GM19328 (cell line): ENCODE measurements around the gene KRTAP5-11.
"Not testable (repeated sequence)": the region's sequence is repeated elsewhere in the genome, so short reads cannot be mapped to it uniquely, and the experiment has no call there.

Experiments used
- ATAC-seq: cut with Tn5 transposase; IDR thresholded peaks from one replicate; pipeline ENCODE4 v1.9.1; 2021; ENCODE audit warnings: mild to moderate bottlenecking, moderate library complexity; ENCODE audit not compliant: unreplicated experiment

KRTAP5-11 gene, protein sequence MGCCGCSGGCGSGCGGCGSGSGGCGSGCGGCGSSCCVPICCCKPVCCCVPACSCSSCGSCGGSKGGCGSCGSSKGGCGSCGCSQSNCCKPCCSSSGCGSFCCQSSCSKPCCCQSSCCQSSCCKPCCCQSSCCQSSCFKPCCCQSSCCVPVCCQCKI

GRCh38 chr11:71582309-71582895, at the start of gene KRTAP5-11:
TSS of gene KRTAP5-11 (minus strand) at chr11:71582875. CDS start at chr11:71582837, 38 bp downstream.
- no peak for ATAC-seq

- ATAC-seq: not testable (repeated sequence)
These were observed 48.9 kb upstream of the KRTAP5-11 start for GRCh38 chr11:71631551-71631950.

DNA sequence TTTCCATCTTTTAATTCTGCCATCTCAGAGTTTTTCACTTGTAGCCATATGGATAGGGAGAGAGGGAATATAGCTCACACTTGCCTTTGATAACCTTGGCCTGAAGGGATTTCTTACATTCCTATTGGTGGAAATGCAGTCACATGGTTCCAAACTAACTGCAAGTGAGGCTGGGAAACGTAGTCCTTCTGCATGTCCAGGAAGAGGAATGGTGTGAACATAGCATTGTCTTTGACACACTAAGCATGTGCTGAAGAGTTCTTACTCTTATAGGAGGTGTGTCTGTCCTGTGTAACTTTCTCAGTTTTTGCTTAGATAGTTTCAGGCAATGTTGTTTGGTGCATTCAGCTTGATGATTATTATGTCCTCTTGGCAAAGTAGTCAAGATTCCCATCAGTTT, 47.4 kb upstream of the KRTAP5-11 start:
- not testable (repeated sequence) for ATAC-seq

DNA sequence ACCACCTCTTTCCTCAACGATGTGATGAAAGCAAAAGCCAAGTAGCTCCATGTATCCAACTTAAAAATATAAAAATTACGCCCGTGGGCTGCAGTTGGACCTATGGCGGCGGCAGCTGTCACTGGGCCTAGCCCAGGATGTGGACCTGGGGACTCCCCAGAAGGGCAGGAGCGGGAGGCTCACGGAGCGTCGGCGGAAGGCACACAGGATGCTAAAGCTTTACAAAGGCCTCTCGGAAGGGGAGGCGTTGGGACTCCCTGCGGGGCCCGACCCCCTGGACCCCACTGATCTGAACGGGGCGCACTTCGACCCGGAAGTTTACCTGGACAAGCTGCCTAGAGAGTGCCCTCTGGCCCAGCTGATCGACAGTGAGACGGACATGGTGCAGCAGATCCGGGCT, 46.3 kb upstream of the KRTAP5-11 start:
- ATAC-seq: not testable (repeated sequence)

- ATAC-seq: not testable (repeated sequence)
These were observed 40.6 kb upstream of the KRTAP5-11 start for GRCh38 chr11:71623226-71623625.

- not testable (repeated sequence) for ATAC-seq
These were observed 39.9 kb upstream of the KRTAP5-11 start for GRCh38 chr11:71622561-71622960.

DNA sequence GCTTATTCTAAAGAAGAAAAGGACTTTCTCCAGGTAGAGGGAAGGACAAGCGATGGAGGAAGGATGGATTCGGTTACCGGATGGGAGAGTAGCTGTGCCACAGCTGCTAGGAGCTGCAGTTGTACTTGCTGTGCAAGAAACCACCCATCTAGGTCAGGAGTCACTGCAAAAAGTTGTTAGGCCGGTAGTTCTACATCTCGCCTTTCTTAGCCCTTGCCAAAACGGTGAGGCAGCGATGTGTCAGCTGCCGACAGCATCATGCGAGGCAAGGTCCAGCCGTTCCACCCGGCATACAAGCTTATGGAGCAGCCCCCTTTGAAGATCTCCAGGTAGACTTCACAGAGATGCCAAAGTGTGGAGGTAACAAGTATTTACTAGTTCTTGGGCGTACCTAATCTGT, 32.3 kb upstream of the KRTAP5-11 start:
- not testable (repeated sequence) for ATAC-seq

DNA sequence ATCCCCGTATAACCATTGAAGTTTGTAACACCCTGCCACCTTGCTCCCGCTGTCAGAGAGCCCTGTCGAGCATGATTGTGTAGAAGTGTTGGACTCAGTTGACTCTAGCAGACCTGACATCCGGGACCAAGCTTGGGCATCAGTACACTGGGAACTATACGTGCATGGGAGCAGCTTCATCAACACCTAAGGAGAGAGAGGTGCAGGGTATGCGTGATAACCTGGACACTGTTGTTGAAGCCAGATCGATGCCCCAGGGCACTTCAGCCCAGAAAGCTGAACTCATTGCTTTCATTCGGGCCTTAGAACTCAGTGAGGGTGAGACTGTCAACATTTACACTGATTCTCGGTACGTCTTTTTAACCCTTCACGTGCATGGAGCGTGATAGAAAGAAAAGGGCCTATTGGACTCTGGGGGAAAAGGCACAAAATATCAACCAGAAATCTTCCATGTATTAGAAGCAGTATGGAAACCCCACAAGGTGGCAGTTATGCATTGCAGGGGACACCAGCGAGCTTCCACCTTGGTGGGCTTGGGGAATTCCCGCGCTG, 31.8 kb upstream of the KRTAP5-11 start:
- not testable (repeated sequence) for ATAC-seq

- ATAC-seq: not testable (repeated sequence)
These were observed 31.3 kb upstream of the KRTAP5-11 start for GRCh38 chr11:71613931-71614330.

GRCh38 chr11:71611218-71611910, 28.7 kb upstream of the KRTAP5-11 start:
- ATAC-seq: not testable (repeated sequence)

- not testable (repeated sequence) for ATAC-seq
These were observed 25.6 kb upstream of the KRTAP5-11 start for GRCh38 chr11:71608272-71608671.

DNA sequence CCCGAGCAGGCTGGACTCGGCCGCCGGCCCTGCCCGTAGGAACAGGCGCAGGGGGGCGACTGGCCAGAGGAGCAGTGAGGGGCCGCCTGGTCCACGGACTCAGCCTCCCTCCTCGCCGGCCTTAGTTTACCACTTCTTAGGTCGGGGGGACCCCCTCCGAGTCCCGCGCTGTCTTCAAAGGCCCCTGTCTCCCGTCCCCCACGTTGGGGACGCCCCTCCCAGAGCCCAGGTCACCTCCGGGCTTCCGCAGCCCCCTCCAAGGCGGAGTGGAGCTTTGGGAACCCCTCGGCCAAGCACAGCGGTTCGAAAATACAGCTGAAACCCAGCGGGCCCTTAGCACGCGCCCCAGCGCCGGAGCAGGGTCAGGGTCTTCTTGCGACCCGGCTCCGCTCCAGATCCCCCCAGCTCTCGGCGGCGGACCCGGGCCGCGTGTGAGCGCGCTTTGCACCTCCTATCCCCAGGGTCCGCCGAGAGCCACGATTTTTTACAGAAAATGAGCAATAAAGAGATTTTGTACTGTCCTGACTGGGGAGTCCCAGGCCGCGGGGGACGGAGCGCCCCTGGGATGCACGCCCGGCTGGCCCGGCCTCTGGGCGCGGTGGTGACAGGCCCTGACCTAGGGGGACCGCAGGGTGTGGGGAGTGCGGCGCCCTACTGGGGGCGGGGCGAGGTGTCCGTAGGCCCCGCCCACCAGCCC, 25.0 kb upstream of the KRTAP5-11 start:
- not testable (repeated sequence) for ATAC-seq

DNA sequence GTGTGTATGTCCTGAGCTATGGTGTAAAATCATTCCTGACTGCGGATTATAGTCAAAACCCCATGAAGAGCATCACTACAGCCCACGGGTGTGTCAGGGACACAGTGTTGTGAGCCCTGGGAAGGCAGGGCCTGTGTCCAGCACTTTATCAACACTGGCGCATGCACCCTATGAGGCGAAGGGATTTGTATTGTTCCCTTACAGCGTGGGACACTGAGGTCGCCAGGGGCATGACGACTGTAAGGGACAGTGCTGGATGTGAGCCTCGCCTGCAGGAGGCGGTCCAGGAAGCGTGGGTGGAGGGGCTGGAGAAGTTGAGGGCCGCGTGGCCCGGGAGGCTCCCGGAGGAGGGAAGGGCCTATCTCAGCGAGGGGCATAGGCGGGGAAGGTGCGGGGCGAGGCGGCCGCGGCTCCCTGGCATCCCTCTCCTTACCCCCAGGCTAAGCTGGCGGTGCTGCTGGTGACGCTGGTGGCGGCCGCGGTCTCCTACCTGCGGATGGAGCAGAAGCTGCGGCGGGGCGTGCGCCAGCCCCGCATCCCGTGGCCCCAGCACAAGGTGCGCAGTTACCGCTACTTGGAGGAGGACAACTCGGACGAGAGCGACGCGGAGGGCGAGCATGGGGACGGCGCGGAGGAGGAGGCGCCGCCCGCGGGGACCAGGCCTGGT, 24.3 kb upstream of the KRTAP5-11 start:
- ATAC-seq: not testable (repeated sequence)

- ATAC-seq: not testable (repeated sequence)
These were observed 22.3 kb upstream of the KRTAP5-11 start for GRCh38 chr11:71604798-71605488.

- not testable (repeated sequence) for ATAC-seq
These were observed 20.5 kb upstream of the KRTAP5-11 start for GRCh38 chr11:71603221-71603620.

GRCh38 chr11:71589546-71589920, 6.9 kb upstream of the KRTAP5-11 start:
- ATAC-seq: not testable (repeated sequence)

- not testable (repeated sequence) for ATAC-seq
These were observed 6.3 kb upstream of the KRTAP5-11 start for GRCh38 chr11:71588822-71589545.

- ATAC-seq: not testable (repeated sequence)
These were observed 5.6 kb upstream of the KRTAP5-11 start for GRCh38 chr11:71588314-71588713.

DNA sequence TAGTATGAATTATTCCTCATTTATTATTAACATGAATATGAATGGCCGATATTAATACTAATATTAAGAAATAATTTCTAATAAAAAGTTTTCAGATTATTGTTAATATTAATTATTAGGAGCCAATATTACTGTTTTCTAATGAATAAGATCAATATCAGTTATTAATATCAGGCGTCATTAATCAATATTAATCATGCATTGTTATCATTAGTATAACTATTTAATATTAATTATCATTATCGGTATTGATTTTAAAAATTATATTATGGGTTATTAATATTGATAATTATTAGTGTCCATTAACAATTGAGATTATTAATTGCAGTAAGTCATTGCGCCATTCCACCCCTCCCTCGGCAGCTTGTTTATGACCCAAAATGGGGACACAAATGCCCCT, 3.0 kb upstream of the KRTAP5-11 start:
- not testable (repeated sequence) for ATAC-seq
